Skeletal muscle tissue (tissue), 4 donors: Measurements from ENCODE around the gene NCAM1. TPM values are rescaled to one million over a fixed set of nuclear protein-coding genes. Genes with fewer than 3 reads are reported as not detected.

Experiments used
- H3K27ac ChIP-seq: one replicate; pipeline ENCODE4 v1.7.0; 2013; ENCODE audit warnings: mild to moderate bottlenecking, low read depth, low read length, inconsistent platforms
- H3K27me3 ChIP-seq, 3 donors: one replicate each; pipeline ENCODE4 v1.7.0; 2013; ENCODE audit warnings: low read length in 3 of 3; ENCODE audit not compliant: control insufficient read depth in 3 of 3, insufficient read depth in 3 of 3
- H3K36me3 ChIP-seq, 3 donors: one replicate each; pipeline ENCODE4 v1.7.0; 2013; ENCODE audit warnings: low read length in 3 of 3; ENCODE audit not compliant: control insufficient read depth in 3 of 3, insufficient read depth in 3 of 3
- H3K4me1 ChIP-seq, 3 donors: one replicate each; pipeline ENCODE4 v1.7.0; 2013; ENCODE audit warnings: low read length in 3 of 3, mild to moderate bottlenecking in 3 of 3; ENCODE audit not compliant: control insufficient read depth in 3 of 3, insufficient read depth in 3 of 3
- H3K4me3 ChIP-seq, 3 donors: one replicate each; pipeline ENCODE4 v1.7.0; 2013; ENCODE audit warnings: low read length in 3 of 3
- H3K9ac ChIP-seq, 3 donors: one replicate each; pipeline ENCODE4 v1.7.0; 2013; ENCODE audit warnings: low read length in 3 of 3, mild to moderate bottlenecking in 3 of 3, moderate library complexity in 2 of 3, low read depth in 1 of 3
- H3K9me3 ChIP-seq, 3 donors: one replicate each; pipeline ENCODE4 v1.7.0; 2013; ENCODE audit warnings: low read length in 3 of 3; ENCODE audit not compliant: control insufficient read depth in 3 of 3
- total RNA-seq: library from RNA; depleted of rRNA; stranded (reverse); fragments of >200 nt; gene quantifications from one replicate; pipeline ENCODE4 v1.2.3, GENCODE V29; 2014
- donor health status: Osteomylitis.

Gene NCAM1
- total RNA-seq, 1 donor from 2014 or later, result 63.7 TPM

DNA sequence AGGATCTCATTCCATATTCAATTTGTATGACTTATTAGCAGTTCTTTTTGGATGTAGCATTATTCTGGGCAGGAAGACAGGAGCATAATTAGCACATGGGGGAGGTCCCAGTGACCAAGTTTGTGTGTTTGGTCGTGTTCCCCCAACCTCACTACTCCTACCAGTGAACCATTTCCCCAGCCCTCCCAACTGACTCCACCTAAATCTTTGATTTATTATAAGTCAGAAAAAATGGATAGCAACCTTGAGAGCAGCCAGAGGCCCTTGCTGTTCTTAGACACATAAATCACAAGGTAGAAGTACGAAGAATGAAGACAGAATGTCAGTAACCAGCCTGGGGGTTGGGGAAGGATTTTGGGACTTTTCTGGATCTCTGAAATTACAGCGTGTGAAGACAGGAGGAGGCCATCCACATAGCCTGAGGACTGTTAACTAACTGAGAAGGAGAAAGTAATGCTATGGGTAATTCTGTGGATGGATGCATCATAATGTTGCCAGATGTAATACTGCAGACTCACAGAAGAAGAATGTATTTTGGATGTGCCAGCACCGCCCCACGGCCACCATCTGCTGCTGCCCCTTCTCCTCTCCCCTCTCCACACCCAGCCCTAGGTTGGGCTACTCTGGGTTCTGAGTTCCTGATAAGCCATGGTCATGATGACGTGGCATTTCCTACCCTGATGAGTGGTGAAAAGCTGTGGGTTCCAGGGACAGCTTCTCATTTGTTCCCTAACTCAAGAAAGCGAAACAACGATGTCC lies 228.9 kb downstream of the NCAM1 start:
- H3K4me3 ChIP-seq, result no peak overlapping the region
- H3K27me3 ChIP-seq, result no peaks in the 10 kb centered on the region
- no peaks in the 10 kb centered on the region for H3K9me3 ChIP-seq
- H3K4me1 ChIP-seq, result peaks cover 19% of the 10 kb centered on the region in 3 donors
- peak overlapping the region; percentile 8 for H3K27ac ChIP-seq
- no peaks in the 10 kb centered on the region for H3K36me3 ChIP-seq
- no peak overlapping the region for H3K9ac ChIP-seq

DNA sequence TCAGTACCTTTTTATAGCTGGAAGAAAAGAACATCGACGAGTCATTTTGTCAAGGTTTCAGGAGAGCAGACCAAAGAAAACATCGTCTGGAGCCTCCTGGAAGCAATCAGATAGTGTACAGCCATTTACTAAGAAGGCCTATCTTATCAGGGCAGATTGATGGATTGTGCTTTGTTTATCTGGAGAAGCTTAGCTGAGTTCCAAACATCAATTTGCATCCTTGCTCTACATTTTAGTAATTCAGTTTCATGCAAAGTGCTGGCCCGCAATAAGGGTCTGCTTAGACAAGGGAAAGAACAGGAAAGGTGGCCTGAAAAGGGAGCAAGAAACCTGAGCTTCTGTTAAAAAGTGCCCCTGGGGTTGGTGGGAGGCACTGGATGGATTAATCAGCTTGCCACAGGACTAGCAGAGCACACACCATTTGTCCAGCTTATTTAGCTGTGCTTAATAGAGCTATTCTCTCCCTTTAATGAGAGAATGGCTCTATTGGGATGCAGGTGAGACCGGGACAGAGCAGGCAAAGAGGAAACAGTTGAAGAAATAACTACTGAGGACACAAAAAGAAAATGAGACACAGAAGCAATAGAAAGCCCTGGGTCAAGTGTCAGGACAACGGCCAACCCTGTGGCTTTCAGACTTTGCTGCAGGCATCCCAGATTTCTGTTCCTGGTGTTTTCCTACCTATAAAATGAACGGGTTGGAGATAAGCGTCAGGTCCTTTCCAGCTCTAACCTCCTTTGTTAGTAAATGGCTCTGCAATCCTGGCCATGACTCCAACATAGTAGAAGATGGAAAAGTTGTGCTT lies 231.1 kb downstream of the NCAM1 start:
- Histone ChIP-seq H3K4me3 (no peak overlapping the region), H3K4me1 (peaks cover 19% of the 10 kb centered on the region in 3 donors), H3K27ac (no peak overlapping the region), H3K27me3 (peaks cover 0 to 2% (median 0%) of the 10 kb centered on the region in 3 donors), H3K36me3 (no peaks in the 10 kb centered on the region), H3K9ac (no peak overlapping the region), H3K9me3 (no peaks in the 10 kb centered on the region)

DNA sequence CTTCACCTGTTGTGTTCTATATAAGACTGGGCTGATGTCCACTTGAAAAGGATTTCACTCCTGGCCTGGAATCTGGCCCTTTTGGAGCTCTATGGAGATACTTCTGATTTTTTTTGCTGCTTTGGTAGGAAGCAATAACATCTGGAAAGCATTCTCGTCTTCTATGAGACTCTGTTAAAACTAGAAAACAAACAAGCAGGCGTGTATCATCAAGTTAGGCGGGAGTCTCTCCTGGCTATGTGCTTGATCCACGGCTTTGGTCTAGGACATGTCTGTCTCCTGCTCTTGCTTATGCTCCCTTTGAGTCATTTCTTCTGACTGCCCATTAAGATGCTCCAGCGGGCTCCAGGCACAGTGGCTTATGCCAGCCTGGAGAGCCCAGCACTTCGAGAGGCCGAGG lies 231.8 kb downstream of the NCAM1 start:
- H3K4me1 ChIP-seq, result peaks cover 18 to 19% (median 19%) of the 10 kb centered on the region in 3 donors

DNA sequence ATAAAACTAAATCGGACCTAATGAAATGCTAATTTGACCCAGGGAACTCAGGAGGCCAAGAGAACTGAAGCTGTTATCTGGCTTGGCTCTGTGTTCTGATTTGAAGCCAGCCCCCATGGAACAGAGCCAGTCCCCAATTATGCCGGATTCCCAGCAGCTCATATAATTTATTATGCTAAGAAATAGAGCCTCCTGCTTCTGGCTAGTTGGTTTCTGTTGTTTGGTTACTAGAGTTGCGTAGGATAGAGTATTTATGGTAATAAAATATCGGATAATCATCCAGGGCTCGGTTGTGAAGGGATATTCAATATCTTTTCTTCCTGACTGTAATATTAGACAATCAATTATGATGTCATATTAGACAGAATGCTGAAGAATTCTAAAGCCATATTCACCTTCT lies 232.7 kb downstream of the NCAM1 start:
- Histone ChIP-seq H3K4me1 (peaks cover 11 to 15% (median 15%) of the 10 kb centered on the region in 3 donors), H3K27ac (no peak overlapping the region), H3K9me3 (no peaks in the 10 kb centered on the region), H3K36me3 (no peaks in the 10 kb centered on the region), H3K4me3 (no peak overlapping the region), H3K27me3 (peaks cover 0 to 2% (median 0%) of the 10 kb centered on the region in 3 donors), H3K9ac (no peak overlapping the region)

More for the DNA sequence above, 231.8 kb downstream of the NCAM1 start:
- no peak overlapping the region for H3K9ac ChIP-seq
- H3K9me3 ChIP-seq, result no peaks in the 10 kb centered on the region
- no peak overlapping the region for H3K27ac ChIP-seq
- peaks cover 0 to 2% (median 0%) of the 10 kb centered on the region in 3 donors for H3K27me3 ChIP-seq
- no peaks in the 10 kb centered on the region for H3K36me3 ChIP-seq
- H3K4me3 ChIP-seq, result no peak overlapping the region

DNA sequence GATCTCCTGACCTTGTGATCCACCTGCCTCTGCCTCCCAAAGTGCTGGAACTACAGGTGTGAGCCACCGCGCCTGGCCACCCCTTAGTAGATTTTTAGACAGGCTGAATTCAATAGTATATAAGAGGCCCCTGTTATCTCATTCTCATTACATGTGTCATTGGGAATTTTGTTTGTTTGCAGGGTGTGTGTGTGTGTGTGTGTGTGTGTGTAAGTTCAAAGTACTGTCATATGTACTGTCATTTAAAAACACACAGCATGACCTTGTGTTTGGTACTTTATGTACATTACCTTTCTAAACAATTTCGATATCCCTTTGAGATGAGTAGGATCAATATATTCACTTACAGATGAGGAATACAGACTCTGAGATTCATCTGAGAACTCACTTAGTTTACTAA lies 234.5 kb downstream of the NCAM1 start:
- Histone ChIP-seq H3K27ac (no peak overlapping the region), H3K27me3 (peaks cover 0 to 2% (median 0%) of the 10 kb centered on the region in 3 donors), H3K36me3 (no peaks in the 10 kb centered on the region), H3K4me3 (no peak overlapping the region), H3K4me1 (peaks cover 11 to 14% (median 13%) of the 10 kb centered on the region in 3 donors), H3K9ac (no peak overlapping the region), H3K9me3 (no peaks in the 10 kb centered on the region)

DNA sequence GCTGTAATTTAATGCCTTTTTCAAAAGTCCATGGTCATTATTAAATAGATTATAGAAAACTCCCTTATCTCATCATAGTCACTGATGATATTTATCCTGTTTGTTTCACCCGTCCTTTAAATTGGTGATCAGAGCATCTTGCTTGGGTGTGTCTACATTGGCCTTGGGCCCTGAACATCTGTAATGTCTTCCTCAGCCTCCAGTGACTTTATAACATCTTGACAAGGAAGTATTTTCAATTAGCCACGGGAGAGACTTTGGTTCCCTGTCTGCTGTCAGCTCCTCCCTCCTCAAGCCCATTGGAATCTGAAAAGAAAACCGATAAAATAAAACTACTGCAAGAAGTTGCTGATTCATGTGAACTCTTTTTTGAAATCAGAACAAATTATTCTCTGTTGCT lies 236.2 kb downstream of the NCAM1 start:
- Histone ChIP-seq H3K27me3 (peaks cover 0 to 2% (median 0%) of the 10 kb centered on the region in 3 donors), H3K9me3 (no peaks in the 10 kb centered on the region), H3K4me1 (peaks cover 4 to 7% (median 7%) of the 10 kb centered on the region in 3 donors), H3K4me3 (no peak overlapping the region), H3K36me3 (no peaks in the 10 kb centered on the region), H3K27ac (no peak overlapping the region), H3K9ac (no peak overlapping the region)

DNA sequence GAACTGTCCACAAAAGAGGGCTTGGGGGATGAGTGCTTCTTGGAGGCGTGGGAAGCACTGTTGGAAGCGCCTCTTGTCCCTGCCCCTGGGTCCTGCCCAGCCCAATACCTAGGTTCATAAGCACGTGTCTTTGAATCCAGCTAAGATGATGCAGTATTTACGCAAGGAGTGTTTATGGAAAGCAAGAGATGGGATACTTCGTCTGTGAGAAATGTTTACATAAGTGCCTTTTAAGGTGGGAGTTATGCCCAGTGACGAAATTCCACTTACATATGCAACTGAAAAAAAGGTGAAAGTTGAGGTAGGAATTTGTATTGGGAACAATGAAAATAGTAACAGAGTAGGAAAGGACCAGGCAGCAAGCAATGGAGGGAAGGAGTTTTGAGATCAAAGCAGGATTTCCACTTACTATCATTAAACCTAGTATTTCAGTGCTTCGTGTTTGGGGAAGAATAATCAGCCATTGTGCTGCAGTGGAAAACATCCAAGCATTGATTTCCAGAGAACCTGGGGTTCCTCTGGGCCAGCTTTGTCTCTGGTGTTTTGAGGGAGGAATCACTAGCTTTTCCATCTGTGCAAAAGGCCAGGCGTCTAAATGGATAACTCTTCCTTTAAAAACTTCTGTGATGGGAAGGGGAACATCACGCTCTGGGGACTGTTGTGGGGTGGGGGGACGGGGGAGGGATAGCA lies 237.9 kb downstream of the NCAM1 start:
- no peaks in the 10 kb centered on the region for H3K36me3 ChIP-seq
- H3K27ac ChIP-seq, result no peak overlapping the region
- no peak overlapping the region for H3K9ac ChIP-seq
- H3K9me3 ChIP-seq, result no peaks in the 10 kb centered on the region
- no peaks in the 10 kb centered on the region for H3K4me1 ChIP-seq
- no peak overlapping the region for H3K4me3 ChIP-seq
- H3K27me3 ChIP-seq, result peaks cover 0 to 2% (median 0%) of the 10 kb centered on the region in 3 donors

DNA sequence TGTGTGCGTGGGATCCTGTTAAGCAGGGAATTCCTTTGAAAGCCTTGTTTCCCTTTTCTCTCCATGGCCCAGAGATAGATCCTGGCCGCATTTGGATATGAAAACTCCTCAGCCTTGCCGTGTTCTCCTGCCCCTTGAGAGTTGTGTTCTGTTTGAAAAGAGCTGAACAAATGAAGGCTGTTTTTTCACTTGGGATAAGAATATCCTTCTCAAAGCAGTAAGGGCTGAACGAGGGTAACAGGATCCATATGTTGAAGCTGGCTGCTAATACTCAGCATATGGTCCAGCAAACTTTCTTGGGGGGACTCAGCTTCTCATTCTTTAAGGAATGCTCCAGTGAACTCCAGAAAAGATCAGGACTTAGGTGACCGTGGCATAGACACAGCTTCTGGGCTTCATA lies 238.6 kb downstream of the NCAM1 start:
- H3K9ac ChIP-seq, result no peak overlapping the region
- H3K27ac ChIP-seq, result no peak overlapping the region
- no peaks in the 10 kb centered on the region for H3K36me3 ChIP-seq
- no peaks in the 10 kb centered on the region for H3K9me3 ChIP-seq
- H3K4me1 ChIP-seq, result no peaks in the 10 kb centered on the region
- H3K27me3 ChIP-seq, result peaks cover 0 to 2% (median 0%) of the 10 kb centered on the region in 3 donors
- no peak overlapping the region for H3K4me3 ChIP-seq

DNA sequence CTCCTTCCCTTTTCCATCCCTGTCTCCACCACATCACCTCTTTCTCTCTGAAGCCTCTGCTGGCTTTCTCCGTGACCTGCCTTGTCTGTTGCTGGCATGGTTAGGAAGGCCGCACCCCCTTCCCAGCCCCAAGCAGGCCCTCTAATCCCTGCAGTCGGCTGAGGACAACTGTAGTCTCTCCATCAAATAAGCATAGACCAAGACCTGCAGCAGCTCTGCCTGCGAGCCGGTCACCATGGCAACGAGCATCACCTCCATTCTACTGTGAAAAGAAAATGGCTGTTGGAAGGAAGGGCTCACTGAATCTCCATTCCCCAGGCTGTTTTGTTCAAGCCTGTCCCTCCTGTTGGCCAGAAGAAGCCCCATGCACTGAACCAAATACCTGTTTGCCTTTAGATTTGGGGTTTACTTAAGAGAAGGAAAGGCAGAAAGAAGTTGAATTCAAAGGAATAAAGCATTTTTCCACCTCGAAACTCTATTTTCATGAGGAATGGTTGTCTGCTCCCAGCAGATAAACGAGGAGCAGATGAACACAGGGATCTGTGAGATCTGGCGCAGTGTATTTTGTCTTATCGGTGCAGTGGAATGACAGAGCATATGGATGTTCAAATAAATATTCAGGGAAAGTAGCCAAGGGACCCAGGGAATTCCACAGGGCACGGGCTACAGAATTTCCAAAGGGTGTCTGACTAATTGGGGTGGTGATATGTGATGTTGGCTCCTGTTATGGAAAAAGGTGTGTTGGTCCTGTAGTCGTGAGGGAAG lies 240.0 kb downstream of the NCAM1 start:
- Histone ChIP-seq H3K9me3 (no peaks in the 10 kb centered on the region), H3K27ac (no peak overlapping the region), H3K4me3 (no peak overlapping the region), H3K4me1 (no peaks in the 10 kb centered on the region), H3K27me3 (peaks cover 0 to 2% (median 0%) of the 10 kb centered on the region in 3 donors), H3K36me3 (no peaks in the 10 kb centered on the region), H3K9ac (no peak overlapping the region)
